IMR-90 (cell line): ENCODE data around the gene RCL1. TPM values are rescaled to one million over a fixed set of nuclear protein-coding genes. Genes with fewer than 3 reads are reported as not detected.

ENCODE experiments used
- ATAC-seq: fragments of 200-7000 bp; cut with Tn5 transposase; 2 replicates; pipeline ENCODE4 v1.9.1; 2020; ENCODE audit warnings: low read depth, mild to moderate bottlenecking, moderate library complexity
- BruUV-seq: library from RNA; stranded (reverse); fragments of 400-500 nt; replicated peaks from 2 replicates; lab custom pipeline; 2021; lab: Mats Ljungman, UMichigan
- CTCF ChIA-PET: fragments of 300-600 bp; formaldehyde crosslinking; extraction: SDS; loops from one replicate; lab custom pipeline; 2021; ENCODE audit warnings: antibody characterized with exemption; lab: Yijun Ruan, JAX
- POLR2A ChIA-PET: fragments of 300-600 bp; sonication (Branson Sonifier 250); formaldehyde crosslinking; loops from one replicate; lab custom pipeline; 2022; ENCODE audit warnings: antibody characterized with exemption; ENCODE audit not compliant: unreplicated experiment; lab: Charles Lee
- DNase-seq: peaks from one replicate; pipeline ENCODE4 v3.0.0; 2013
- H2AFZ ChIP-seq: replicated peaks from 2 replicates; pipeline ENCODE3; 2013; ENCODE audit warnings: low read length, mild to moderate bottlenecking; ENCODE audit not compliant: poor library complexity
- H2AK5ac ChIP-seq: 2 replicates; pipeline ENCODE4 v1.6.1; 2013; ENCODE audit warnings: low read depth, low read length, inconsistent platforms
- H2AK9ac ChIP-seq: replicated peaks from 2 replicates; pipeline ENCODE3; 2013; ENCODE audit warnings: mild to moderate bottlenecking, low read depth, low read length, moderate library complexity; ENCODE audit not compliant: poor library complexity
- H2BK120ac ChIP-seq: 2 replicates; pipeline ENCODE4 v1.6.1; 2013; ENCODE audit warnings: low read depth, low read length, inconsistent platforms
- H2BK15ac ChIP-seq: 3 replicates; pipeline ENCODE4 v1.6.1; 2013; ENCODE audit warnings: low read depth, low read length, inconsistent platforms
- H2BK20ac ChIP-seq: 2 replicates; pipeline ENCODE4 v1.6.1; 2013; ENCODE audit warnings: low read depth, mild to moderate bottlenecking, inconsistent platforms, low read length, moderate library complexity
- H2BK5ac ChIP-seq: 2 replicates; pipeline ENCODE4 v1.6.1; 2013; ENCODE audit warnings: mild to moderate bottlenecking, low read depth, low read length, inconsistent platforms; ENCODE audit not compliant: poor library complexity, severe bottlenecking
- H3K14ac ChIP-seq: replicated peaks from 2 replicates; pipeline ENCODE4 v1.6.1; 2013; ENCODE audit warnings: low read depth, low read length, inconsistent platforms
- H3K18ac ChIP-seq: 2 replicates; pipeline ENCODE4 v1.6.1; 2013; ENCODE audit warnings: low read depth, low read length, control low read depth
- H3K23ac ChIP-seq: 2 replicates; pipeline ENCODE4 v1.6.1; 2013; ENCODE audit warnings: low read depth, low read length, inconsistent platforms
- H3K27ac ChIP-seq: 2 replicates; pipeline ENCODE4 v1.5.1; 2013; ENCODE audit warnings: mild to moderate bottlenecking, control low read depth, low read length; ENCODE audit not compliant: insufficient read depth
- H3K27me3 ChIP-seq: 2 replicates; pipeline ENCODE4 v1.6.1; 2013; ENCODE audit warnings: low read length; ENCODE audit not compliant: control insufficient read depth, insufficient read depth
- H3K36me3 ChIP-seq: 2 replicates; pipeline ENCODE4 v1.6.1; 2013; ENCODE audit warnings: low read length, mixed read lengths; ENCODE audit not compliant: control insufficient read depth, insufficient read depth
- H3K4ac ChIP-seq: 2 replicates; pipeline ENCODE4 v1.6.1; 2013; ENCODE audit warnings: low read depth, low read length, inconsistent platforms
- H3K4me1 ChIP-seq: 2 replicates; pipeline ENCODE4 v1.6.1; 2013; ENCODE audit warnings: low read length, mixed read lengths; ENCODE audit not compliant: control insufficient read depth, insufficient read depth
- H3K4me2 ChIP-seq: 2 replicates; pipeline ENCODE4 v1.6.1; 2013; ENCODE audit warnings: low read depth, mild to moderate bottlenecking, control low read depth, low read length, moderate library complexity
- H3K4me3 ChIP-seq: 2 replicates; pipeline ENCODE4 v1.5.1; 2013; ENCODE audit warnings: low read depth, mild to moderate bottlenecking, control low read depth, low read length, moderate library complexity; ENCODE audit not compliant: insufficient read depth
- H3K56ac ChIP-seq: 2 replicates; pipeline ENCODE4 v1.6.1; 2013; ENCODE audit warnings: low read length, inconsistent platforms; ENCODE audit not compliant: insufficient read depth; ENCODE audit errors: extremely low read depth
- H3K79me1 ChIP-seq, 2 experiments: 2 replicates each; pipeline ENCODE4 v1.6.1; 2013; ENCODE audit warnings: low read length in 2 of 2, inconsistent platforms in 1 of 2, low read depth in 1 of 2
- H3K9ac ChIP-seq: 2 replicates; pipeline ENCODE4 v1.6.1; 2013; ENCODE audit warnings: low read depth, low read length, control low read depth
- H3K9me1 ChIP-seq: 2 replicates; pipeline ENCODE4 v1.6.1; 2013; ENCODE audit warnings: low read length, inconsistent platforms; ENCODE audit not compliant: insufficient read depth
- H3K9me3 ChIP-seq: 2 replicates; pipeline ENCODE4 v1.6.1; 2013; ENCODE audit warnings: low read length; ENCODE audit not compliant: control insufficient read depth, insufficient read depth
- H4K20me1 ChIP-seq: 2 replicates; pipeline ENCODE4 v1.6.1; 2013; ENCODE audit warnings: low read length, inconsistent platforms; ENCODE audit not compliant: insufficient read depth
- H4K5ac ChIP-seq: 2 replicates; pipeline ENCODE4 v1.6.1; 2013; ENCODE audit warnings: mild to moderate bottlenecking, low read depth, low read length, control low read depth
- H4K8ac ChIP-seq, 2 experiments: 2 replicates each; pipeline ENCODE4 v1.6.1; 2013; ENCODE audit warnings: low read depth in 2 of 2, low read length in 2 of 2, control low read depth in 1 of 2, inconsistent platforms in 1 of 2
- H4K91ac ChIP-seq: 2 replicates; pipeline ENCODE4 v1.6.1; 2013; ENCODE audit warnings: low read depth, low read length, inconsistent platforms; ENCODE audit not compliant: insufficient read depth
- BHLHE40 ChIP-seq: fragments of 150-350 bp; IDR thresholded peaks from 2 replicates; pipeline ENCODE4 v1.6.1; 2016; ENCODE audit warnings: mild to moderate bottlenecking, low read depth, low read length
- CEBPB ChIP-seq: IDR thresholded peaks from 2 replicates; pipeline ENCODE4 v1.6.1; 2012; ENCODE audit warnings: low read depth, low read length, improper control_type of control experiment
- CHD1 ChIP-seq: IDR thresholded peaks from 2 replicates; pipeline ENCODE4 v1.6.1; 2012; ENCODE audit warnings: low read depth, low read length, improper control_type of control experiment
- FOS ChIP-seq: fragments of 150-350 bp; IDR thresholded peaks from 2 replicates; pipeline ENCODE4 v1.6.1; 2016; ENCODE audit warnings: low read depth, low read length
- MAFK ChIP-seq: IDR thresholded peaks from 2 replicates; pipeline ENCODE4 v1.6.1; 2012; ENCODE audit warnings: low read depth, low read length, improper control_type of control experiment
- MAZ ChIP-seq: IDR thresholded peaks from 2 replicates; pipeline ENCODE4 v1.6.1; 2012; ENCODE audit warnings: low read depth, mild to moderate bottlenecking, low read length, improper control_type of control experiment, moderate library complexity, borderline replicate concordance
- MXI1 ChIP-seq: IDR thresholded peaks from 2 replicates; pipeline ENCODE4 v1.6.1; 2012; ENCODE audit warnings: low read depth, mild to moderate bottlenecking, low read length, moderate library complexity, borderline replicate concordance
- NFE2L2 ChIP-seq: fragments of 150-350 bp; IDR thresholded peaks from 2 replicates; pipeline ENCODE4 v1.6.1; 2016; ENCODE audit warnings: low read depth, mild to moderate bottlenecking, low read length
- POLR2A ChIP-seq: IDR thresholded peaks from 2 replicates; pipeline ENCODE4 v1.6.1; 2012; ENCODE audit warnings: mild to moderate bottlenecking, low read depth, low read length
- RAD21 ChIP-seq: IDR thresholded peaks from 2 replicates; pipeline ENCODE4 v1.6.1; 2012; ENCODE audit warnings: low read length, improper control_type of control experiment
- RCOR1 ChIP-seq: IDR thresholded peaks from 2 replicates; pipeline ENCODE4 v1.6.1; 2012; ENCODE audit warnings: mild to moderate bottlenecking, low read length, improper control_type of control experiment; ENCODE audit not compliant: insufficient replicate concordance
- RFX5 ChIP-seq: IDR thresholded peaks from 2 replicates; pipeline ENCODE4 v1.8.0; 2012; ENCODE audit warnings: low read depth, mild to moderate bottlenecking, low read length, moderate library complexity
- SMC3 ChIP-seq: fragments of 150-350 bp; IDR thresholded peaks from 2 replicates; pipeline ENCODE4 v1.6.1; 2016; ENCODE audit warnings: low read depth, mild to moderate bottlenecking, antibody characterized with exemption, low read length, moderate library complexity
- WGBS, 2 experiments: methylation state at CpG; one replicate each; pipeline versions ENCODE4 v1.1.5 to v1.1.7; 2013; ENCODE audit warnings: missing lambda C conversion rate in 2 of 2; ENCODE audit not compliant: insufficient read length in 1 of 2; ENCODE audit errors: extremely low coverage in 2 of 2; 5-methylcytosine and 5-hydroxymethylcytosine counted together
- dilution Hi-C: fragments of 300-500 bp; cut with HindIII; formaldehyde crosslinking; loops from one replicate; pipeline ENCODE4 v1.14.3; 2018; ENCODE audit warnings: low sequenced_read_pairs; ENCODE audit not compliant: unreplicated experiment
- in situ Hi-C: fragments of 300-500 bp; cut with MboI; formaldehyde crosslinking; loops from 3 replicates; pipeline ENCODE4 v1.14.3; 2019; ENCODE audit warnings: low sequenced_read_pairs, inconsistent platforms, mixed read lengths
- intact Hi-C: fragments of 100-400 bp; cut with micrococcal nuclease; formaldehyde crosslinking; loops from 2 replicates; pipeline ENCODE4 v1.10.0; 2022
- polyA plus RNA-seq, 3 experiments: library from polyadenylated mRNA; depleted of rRNA; stranded (reverse); fragments of >200 nt; gene quantifications; 2 replicates each; pipeline ENCODE4 v1.2.3, GENCODE V29; 2012; ENCODE audit warnings: low replicate concordance in 1 of 3
- total RNA-seq: library from RNA; depleted of rRNA; stranded (reverse); fragments of >200 nt; gene quantifications from 2 replicates; pipeline ENCODE4 v1.2.3, GENCODE V29; 2012
- TF ChIP-seq, protein P1 (sequence below): conservative IDR thresholded peaks from 2 replicates; pipeline ENCODE4 v1.5.1; 2012; ENCODE audit warnings: mild to moderate bottlenecking, low read depth, low read length, improper control_type of control experiment
- TF ChIP-seq, protein P2 (sequence below): fragments of 150-350 bp; IDR thresholded peaks from 2 replicates; pipeline ENCODE4 v1.6.1; 2016; ENCODE audit warnings: low read depth, mild to moderate bottlenecking, low read length, moderate library complexity, borderline replicate concordance
- TF ChIP-seq, protein P3 (sequence below): fragments of 150-350 bp; IDR thresholded peaks from 2 replicates; pipeline ENCODE4 v1.6.1; 2017; ENCODE audit warnings: mild to moderate bottlenecking, antibody characterized with exemption, low read length, low read depth

Gene RCL1
- total and polyA plus RNA-seq, 2 of the 4 experiments (the other 2 are of a cell fraction), result 12.3 to 13.8 TPM

DNA sequence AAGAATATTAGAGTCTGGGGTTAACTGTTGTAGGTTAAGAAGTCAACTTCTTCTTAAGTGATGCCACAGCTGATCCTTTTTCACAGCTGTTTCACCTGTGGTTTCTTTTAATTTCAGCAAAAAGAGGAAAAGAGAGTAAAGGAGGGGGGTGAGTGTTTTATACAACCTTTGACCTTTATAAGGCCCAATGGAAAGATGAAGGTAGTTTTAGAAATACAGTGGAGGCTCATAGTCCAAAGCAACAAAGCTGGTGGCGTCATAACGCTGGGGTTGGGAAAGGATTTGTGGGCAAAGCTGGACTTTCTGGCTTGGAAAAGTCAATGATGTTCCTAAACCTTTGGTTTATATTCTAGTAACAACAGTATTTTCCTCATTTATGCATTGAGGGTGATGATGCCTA is 49.5 kb downstream of the RCL1 start:
- Histone ChIP-seq H3K9me3 (no peaks in the 10 kb centered on the region), H3K9ac (no peak overlapping the region), H3K4me3 (no peak overlapping the region), H2AK9ac (no peak overlapping the region), H4K20me1 (peaks cover 10% of the 10 kb centered on the region), H3K9me1 (peaks cover 17% of the 10 kb centered on the region), H3K23ac (no peak overlapping the region), H2AFZ (no peak overlapping the region), H4K91ac (no peak overlapping the region), H3K4me2 (no peak overlapping the region), H2BK20ac (no peak overlapping the region), H3K18ac (no peak overlapping the region), H3K4me1 (peaks cover 9% of the 10 kb centered on the region), H3K56ac (no peak overlapping the region), H3K27me3 (no peaks in the 10 kb centered on the region), H3K27ac (no peak overlapping the region), H3K79me1 (peaks cover 10 to 18% of the 10 kb centered on the region in 2 experiments; a peak in 3 of 4 replicates), H2BK15ac (no peak overlapping the region), H2BK120ac (no peak overlapping the region), H4K8ac (no peak overlapping the region), H3K4ac (no peak overlapping the region), H2BK5ac (no peak overlapping the region), H4K5ac (no peak overlapping the region), H3K36me3 (peaks cover 9% of the 10 kb centered on the region; the same call in 1 of the 2 replicates), H3K14ac (no peak overlapping the region), H2AK5ac (no peak overlapping the region)
- dilution Hi-C loops, result no loop called here
- ChIA-PET POLR2A (no interaction called here), CTCF (interaction anchor here (0.6 kb wide), 1 partner anchor 743 kb away, joined by 3 read pairs; no protein-coding TSS in a partner anchor)
- ATAC-seq, result no peak
- no peak for TF ChIP-seq CEBPB
- no peak for TF ChIP-seq CHD1
- TF ChIP-seq BHLHE40, result no peak
- no peak for TF ChIP-seq FOS
- TF ChIP-seq, protein P1, sequence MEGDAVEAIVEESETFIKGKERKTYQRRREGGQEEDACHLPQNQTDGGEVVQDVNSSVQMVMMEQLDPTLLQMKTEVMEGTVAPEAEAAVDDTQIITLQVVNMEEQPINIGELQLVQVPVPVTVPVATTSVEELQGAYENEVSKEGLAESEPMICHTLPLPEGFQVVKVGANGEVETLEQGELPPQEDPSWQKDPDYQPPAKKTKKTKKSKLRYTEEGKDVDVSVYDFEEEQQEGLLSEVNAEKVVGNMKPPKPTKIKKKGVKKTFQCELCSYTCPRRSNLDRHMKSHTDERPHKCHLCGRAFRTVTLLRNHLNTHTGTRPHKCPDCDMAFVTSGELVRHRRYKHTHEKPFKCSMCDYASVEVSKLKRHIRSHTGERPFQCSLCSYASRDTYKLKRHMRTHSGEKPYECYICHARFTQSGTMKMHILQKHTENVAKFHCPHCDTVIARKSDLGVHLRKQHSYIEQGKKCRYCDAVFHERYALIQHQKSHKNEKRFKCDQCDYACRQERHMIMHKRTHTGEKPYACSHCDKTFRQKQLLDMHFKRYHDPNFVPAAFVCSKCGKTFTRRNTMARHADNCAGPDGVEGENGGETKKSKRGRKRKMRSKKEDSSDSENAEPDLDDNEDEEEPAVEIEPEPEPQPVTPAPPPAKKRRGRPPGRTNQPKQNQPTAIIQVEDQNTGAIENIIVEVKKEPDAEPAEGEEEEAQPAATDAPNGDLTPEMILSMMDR, result no peak
- no peak for TF ChIP-seq MAFK
- TF ChIP-seq, protein P2, sequence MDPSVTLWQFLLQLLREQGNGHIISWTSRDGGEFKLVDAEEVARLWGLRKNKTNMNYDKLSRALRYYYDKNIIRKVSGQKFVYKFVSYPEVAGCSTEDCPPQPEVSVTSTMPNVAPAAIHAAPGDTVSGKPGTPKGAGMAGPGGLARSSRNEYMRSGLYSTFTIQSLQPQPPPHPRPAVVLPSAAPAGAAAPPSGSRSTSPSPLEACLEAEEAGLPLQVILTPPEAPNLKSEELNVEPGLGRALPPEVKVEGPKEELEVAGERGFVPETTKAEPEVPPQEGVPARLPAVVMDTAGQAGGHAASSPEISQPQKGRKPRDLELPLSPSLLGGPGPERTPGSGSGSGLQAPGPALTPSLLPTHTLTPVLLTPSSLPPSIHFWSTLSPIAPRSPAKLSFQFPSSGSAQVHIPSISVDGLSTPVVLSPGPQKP, result no peak
- no peak for TF ChIP-seq RFX5
- no peak for TF ChIP-seq MAZ
- TF ChIP-seq SMC3, result no peak
- TF ChIP-seq POLR2A, result no peak
- TF ChIP-seq RCOR1, result no peak
- TF ChIP-seq NFE2L2, result no peak
- TF ChIP-seq, protein P3, sequence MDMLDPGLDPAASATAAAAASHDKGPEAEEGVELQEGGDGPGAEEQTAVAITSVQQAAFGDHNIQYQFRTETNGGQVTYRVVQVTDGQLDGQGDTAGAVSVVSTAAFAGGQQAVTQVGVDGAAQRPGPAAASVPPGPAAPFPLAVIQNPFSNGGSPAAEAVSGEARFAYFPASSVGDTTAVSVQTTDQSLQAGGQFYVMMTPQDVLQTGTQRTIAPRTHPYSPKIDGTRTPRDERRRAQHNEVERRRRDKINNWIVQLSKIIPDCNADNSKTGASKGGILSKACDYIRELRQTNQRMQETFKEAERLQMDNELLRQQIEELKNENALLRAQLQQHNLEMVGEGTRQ, result no peak
- no peak for TF ChIP-seq RAD21
- TF ChIP-seq MXI1, result no peak
- WGBS, 2 experiments, result no CpG with 5 or more reads among the region's 2 CpGs
- in situ Hi-C loops, result no loop called here
- no peak for DNase-seq
- BruUV-seq, result no TSS peak
- intact Hi-C loops, result no loop called here
